ENCODE measurements around the gene IL15.

- TF ChIP-seq CTCF (IDR thresholded peaks at IDR 0.05; ENCODE audit: control extremely low read depth in 1 of 3, insufficient read depth in 1 of 3, low read depth in 1 of 3, low read length in 3 of 3) (no peak), POLR2A (IDR thresholded peaks at IDR 0.05; ENCODE audit: control extremely low read depth in 1 of 2, low read depth in 2 of 2, low read length in 2 of 2) (no peak), MAX (IDR thresholded peaks at IDR 0.05) (no peak), SRF (IDR thresholded peaks at IDR 0.05; ENCODE audit: low read depth, low read length) (no peak), NRF1 (IDR thresholded peaks at IDR 0.05; ENCODE audit: low read depth, low read length) (no peak), TAF1 (IDR thresholded peaks at IDR 0.05; ENCODE audit: low read depth, low read length) (no peak), EGR1 (IDR thresholded peaks at IDR 0.05; ENCODE audit: borderline replicate concordance, low read depth, low read length) (no peak), EZH2 (IDR thresholded peaks at IDR 0.05; ENCODE audit: low read depth, low read length, severe bottlenecking) (no peak), RAD21 (IDR thresholded peaks at IDR 0.05 in 1 of 2, conservative IDR thresholded peaks at IDR 0.05 in 1 of 2; ENCODE audit: low read depth in 2 of 2, low read length in 2 of 2) (no peak), CHD2 (IDR thresholded peaks at IDR 0.05; ENCODE audit: low read length) (no peak), JUN (IDR thresholded peaks at IDR 0.05; ENCODE audit: low read depth, low read length) (no peak)
Measured at GRCh38 chr4:141684785-141685184, 48.4 kb downstream of the IL15 start.

Data from H1 (cell line).